GM23248 (cell line): ENCODE measurements around the gene ARHGAP10. TPM values are rescaled to one million over a fixed set of nuclear protein-coding genes. Genes with fewer than 3 reads are reported as not detected.

Experiments
- DNase-seq: peaks from one replicate; pipeline ENCODE4 v3.0.0-alpha.2; 2015
- H2AFZ ChIP-seq: fragments of 200-600 bp; sonication (generic); 2 replicates; pipeline ENCODE4 v1.6.1; 2016; ENCODE audit warnings: antibody characterized with exemption
- H3F3A ChIP-seq: fragments of 200-600 bp; sonication (generic); 2 replicates; pipeline ENCODE4 v1.6.1; 2016; ENCODE audit warnings: mild to moderate bottlenecking, antibody characterized with exemption, mixed run types; ENCODE audit not compliant: insufficient read depth
- H3K27ac ChIP-seq: fragments of 200-600 bp; sonication (generic); 2 replicates; pipeline ENCODE4 v1.5.1; 2016; ENCODE audit warnings: mild to moderate bottlenecking
- H3K27me3 ChIP-seq: fragments of 200-600 bp; sonication (generic); replicated peaks from 2 replicates; pipeline ENCODE4 v1.6.1; 2016; ENCODE audit warnings: mild to moderate bottlenecking; ENCODE audit not compliant: insufficient read depth
- H3K36me3 ChIP-seq: fragments of 200-600 bp; sonication (generic); 2 replicates; pipeline ENCODE4 v1.6.1; 2016; ENCODE audit warnings: low read depth, mild to moderate bottlenecking
- H3K4me1 ChIP-seq: fragments of 200-600 bp; sonication (generic); 2 replicates; pipeline ENCODE4 v1.6.1; 2016; ENCODE audit warnings: mild to moderate bottlenecking; ENCODE audit not compliant: insufficient read depth
- H3K4me2 ChIP-seq: fragments of 200-600 bp; sonication (generic); one replicate; pipeline ENCODE4 v1.6.1; 2016; ENCODE audit warnings: mild to moderate bottlenecking; ENCODE audit not compliant: unreplicated experiment
- H3K4me3 ChIP-seq: fragments of 200-600 bp; sonication (generic); 2 replicates; pipeline ENCODE4 v1.5.1; 2016; ENCODE audit warnings: mild to moderate bottlenecking
- H3K79me2 ChIP-seq: fragments of 200-600 bp; sonication (generic); 2 replicates; pipeline ENCODE4 v1.6.1; 2016; ENCODE audit warnings: mild to moderate bottlenecking; ENCODE audit not compliant: insufficient read depth
- H3K9ac ChIP-seq: fragments of 200-600 bp; sonication (generic); 2 replicates; pipeline ENCODE4 v1.6.1; 2016; ENCODE audit warnings: mild to moderate bottlenecking
- H3K9me2 ChIP-seq: fragments of 200-600 bp; sonication (generic); 2 replicates; pipeline ENCODE4 v1.6.1; 2016; ENCODE audit warnings: mixed run types, mild to moderate bottlenecking, moderate library complexity; ENCODE audit not compliant: insufficient read depth
- H3K9me3 ChIP-seq: fragments of 200-600 bp; sonication (generic); one replicate; pipeline ENCODE4 v1.6.1; 2017; ENCODE audit warnings: low read depth
- H4K20me1 ChIP-seq: fragments of 200-600 bp; sonication (generic); 2 replicates; pipeline ENCODE4 v1.6.0; 2016; ENCODE audit not compliant: insufficient read depth
- EZH2 ChIP-seq: fragments of 200-600 bp; sonication (generic); IDR thresholded peaks from 2 replicates; pipeline ENCODE4 v1.6.1; 2018; ENCODE audit warnings: antibody characterized with exemption, mild to moderate bottlenecking; ENCODE audit not compliant: insufficient read depth, poor library complexity, severe bottlenecking
- EZH2phosphoT487 ChIP-seq: fragments of 200-600 bp; sonication (generic); IDR thresholded peaks from 2 replicates; pipeline ENCODE4 v1.6.1; 2018; ENCODE audit warnings: antibody characterized with exemption, moderate library complexity, mild to moderate bottlenecking, low read depth; ENCODE audit not compliant: insufficient read depth
- WGBS, 2 experiments: methylation state at CpG; one replicate each; pipeline ENCODE4 v1.1.6; 2015 to 2017; ENCODE audit warnings: low lambda C conversion rate in 2 of 2, low coverage in 1 of 2; ENCODE audit errors: missing lambda C conversion rate in 2 of 2; 5-methylcytosine and 5-hydroxymethylcytosine counted together
- in situ Hi-C: fragments of 300-500 bp; cut with MboI; formaldehyde crosslinking; loops from 2 replicates; pipeline ENCODE4 v1.15.0; 2020
- microRNA-seq: library from miRNA; unstranded; fragments of <30 nt; microRNA quantifications from one replicate; pipeline ENCODE4, GENCODE V29; 2016; ENCODE audit warnings: borderline number of aligned reads
- polyA plus RNA-seq: library from polyadenylated mRNA; unstranded; fragments of >200 nt; fragmentation: Nextera tagmentation; extraction: Ambion mirVana; gene quantifications from 2 replicates; pipeline ENCODE4 v1.2.1, GENCODE V29; 2016
- small RNA-seq: library from RNA; depleted of rRNA; stranded (forward); fragments of <200 nt; gene quantifications from one replicate; pipeline ENCODE3, GENCODE V24; 2014; ENCODE audit warnings: low read depth, low replicate concordance
- total RNA-seq: library from RNA; depleted of rRNA; stranded (reverse); fragments of >200 nt; shearing (Covaris generic); gene quantifications from 2 replicates; pipeline ENCODE4 v1.2.3, GENCODE V29; 2014; rRNA removed

ARHGAP10 gene
- total and polyA plus RNA-seq, 2 experiments from 2014 or later, result 19.5 to 24.8 TPM

- peak; percentile 6 for DNase-seq
- Histone ChIP-seq H2AFZ (no peak overlapping the region), H3F3A (no peaks in the 10 kb centered on the region), H3K4me3 (no peak overlapping the region), H3K27ac (no peak overlapping the region), H3K79me2 (no peaks in the 10 kb centered on the region), H3K9me3 (no peaks in the 10 kb centered on the region), H3K9me2 (no peaks in the 10 kb centered on the region), H3K9ac (no peak overlapping the region), H3K27me3 (no peaks in the 10 kb centered on the region), H3K36me3 (no peaks in the 10 kb centered on the region), H3K4me1 (no peaks in the 10 kb centered on the region), H3K4me2 (no peak overlapping the region), H4K20me1 (no peaks in the 10 kb centered on the region)
- TF ChIP-seq EZH2phosphoT487 (no peak), EZH2 (no peak)
- 32 to 33% methylated on average over 3 of the region's 3 CpGs for WGBS, 2 experiments
- in situ Hi-C loops, result no loop called here
These were observed 388.3 kb downstream of the ARHGAP10 start for GRCh38 chr4:148120216-148120615.

Small RNA genes lying within 50 kb of the gene (microRNA-seq; reads per million reads assigned to microRNA genes)
- 2.0 reads per million for gene MIR4799

Small RNA genes lying within 50 kb of the gene (small RNA-seq; reads per million reads assigned to genes)
- gene MIR4799 (not detected), gene RN7SL254P (not detected), gene RNA5SP165 (not detected)

Other genes with a start within 250 kb of the ARHGAP10 start
- gene TMEM184C, start 114.7 kb upstream of the ARHGAP10 start, total RNA-seq, result 36.5 and 36.8 TPM in 2 replicates
- gene TMEM184C, start 114.7 kb upstream of the ARHGAP10 start, polyA plus RNA-seq, result 26.2 and 30.9 TPM in 2 replicates
- 6.4 and 8.6 TPM in 2 replicates for gene PRMT9, start 47.9 kb upstream of the ARHGAP10 start, total RNA-seq
- 5.0 and 6.0 TPM in 2 replicates for gene PRMT9, start 47.9 kb upstream of the ARHGAP10 start, polyA plus RNA-seq